Epithelial cell of proximal tubule (primary cell): ENCODE results near the gene HNF1A. TPM values are rescaled to one million over a fixed set of nuclear protein-coding genes. Genes with fewer than 3 reads are reported as not detected.
"Not testable (repeated sequence)": the region's sequence is repeated elsewhere in the genome, so short reads cannot be mapped to it uniquely, and the experiment has no call there.

ENCODE experiments used
- DNase-seq: peaks from one replicate; pipeline ENCODE4 v3.0.0-alpha.2; 2011; ENCODE audit warnings: low read depth
- H3K4me3 ChIP-seq: 2 replicates; pipeline ENCODE4 v1.5.1; 2011; ENCODE audit warnings: low read depth, mild to moderate bottlenecking, low read length
- CTCF ChIP-seq: conservative IDR thresholded peaks from 2 replicates; pipeline ENCODE4 v1.5.1; 2012; ENCODE audit warnings: low read depth, mild to moderate bottlenecking, low read length
- total RNA-seq: library from RNA; depleted of rRNA; stranded (reverse); fragments of >200 nt; gene quantifications from 2 replicates; pipeline ENCODE4 v1.2.3, GENCODE V29; 2015

The HNF1A gene
- total RNA-seq, 1 donor from 2014 or later, result 0.17 TPM

GRCh38 chr12:120943482-120943881, 34.9 kb upstream of the HNF1A start:
- H3K4me3 ChIP-seq, result no peak overlapping the region
- TF ChIP-seq CTCF, result no peak
- DNase-seq, result no peak

GRCh38 chr12:120944645-120945217, 33.6 kb upstream of the HNF1A start:
- H3K4me3 ChIP-seq, result no peak overlapping the region
- TF ChIP-seq CTCF, result peak; percentile 89
- no peak for DNase-seq

GRCh38 chr12:120945516-120945915, 32.8 kb upstream of the HNF1A start:
- H3K4me3 ChIP-seq, DNase-seq: not testable (repeated sequence)

GRCh38 chr12:120950260-120950799, 28.0 kb upstream of the HNF1A start:
- H3K4me3 ChIP-seq, DNase-seq: not testable (repeated sequence)

GRCh38 chr12:120950807-120951206, 27.5 kb upstream of the HNF1A start:
- TF ChIP-seq CTCF, result no peak
- no peak for DNase-seq
- no peak overlapping the region for H3K4me3 ChIP-seq

GRCh38 chr12:120955232-120955631, 23.1 kb upstream of the HNF1A start:
- H3K4me3 ChIP-seq, result no peak overlapping the region
- TF ChIP-seq CTCF, result no peak
- no peak for DNase-seq

- no peak for DNase-seq
- no peak for TF ChIP-seq CTCF
- no peak overlapping the region for H3K4me3 ChIP-seq
Measured at GRCh38 chr12:120956579-120957300, 21.6 kb upstream of the HNF1A start.
